Stimulated activated effector memory CD8-positive, alpha-beta T cell treated with anti-CD3 and anti-CD28 coated beads, Interleukin-12 subunit alpha, Interleukin-12 subunit beta, amount 100 ng/mL, for 72 hours (primary cell): ENCODE data around the gene CALY.

ENCODE experiments used
- ATAC-seq: fragments of 150-1000 bp; cut with Tn5 transposase; 2 replicates; pipeline ENCODE4 v1.10.0; 2021
- DNase-seq, 2 donors: peaks; one replicate each; pipeline ENCODE4 v3.0.0; 2021 to 2022; ENCODE audit warnings: low spot score in 2 of 2
- H3K27ac Mint-ChIP-seq: one replicate; pipeline ENCODE4 v1.8.0; 2022; ENCODE audit warnings: mild to moderate bottlenecking, mixed read lengths
- H3K36me3 Mint-ChIP-seq: one replicate; pipeline ENCODE4 v1.8.0; 2022; ENCODE audit warnings: mild to moderate bottlenecking, mixed read lengths
- H3K4me1 Mint-ChIP-seq: one replicate; pipeline ENCODE4 v1.8.0; 2022; ENCODE audit warnings: mixed read lengths
- H3K4me3 Mint-ChIP-seq: one replicate; pipeline ENCODE4 v1.8.0; 2022; ENCODE audit warnings: mild to moderate bottlenecking, mixed read lengths
- H3K9me3 Mint-ChIP-seq: one replicate; pipeline ENCODE4 v1.8.0; 2022; ENCODE audit warnings: mixed read lengths

Gene CALY

GRCh38 chr10:133316732-133317131, 20.0 kb downstream of the CALY start:
- Mint-ChIP-seq H3K36me3 (peaks cover 21% of the 10 kb centered on the region), H3K27ac (no peak overlapping the region), H3K4me1 (peaks cover 20% of the 10 kb centered on the region), H3K4me3 (no peak overlapping the region), H3K9me3 (no peaks in the 10 kb centered on the region)
- no peak for ATAC-seq
- DNase-seq, result no peak

- no peak overlapping the region for H3K27ac Mint-ChIP-seq
- ATAC-seq, result no peak
- DNase-seq, result no peak
- no peaks in the 10 kb centered on the region for H3K9me3 Mint-ChIP-seq
- H3K4me3 Mint-ChIP-seq, result no peak overlapping the region
- peaks cover 20% of the 10 kb centered on the region for H3K4me1 Mint-ChIP-seq
- peaks cover 26% of the 10 kb centered on the region for H3K36me3 Mint-ChIP-seq
Measured at GRCh38 chr10:133316266-133316665, 20.4 kb downstream of the CALY start.

- peaks cover 20% of the 10 kb centered on the region for H3K4me1 Mint-ChIP-seq
- H3K9me3 Mint-ChIP-seq, result no peaks in the 10 kb centered on the region
- H3K4me3 Mint-ChIP-seq, result no peak overlapping the region
- no peak for ATAC-seq
- H3K27ac Mint-ChIP-seq, result no peak overlapping the region
- no peak for DNase-seq
- H3K36me3 Mint-ChIP-seq, result peaks cover 30% of the 10 kb centered on the region
Measured at GRCh38 chr10:133315847-133316246, 20.8 kb downstream of the CALY start.

GRCh38 chr10:133314911-133315310, 21.8 kb downstream of the CALY start:
- Mint-ChIP-seq H3K9me3 (no peaks in the 10 kb centered on the region), H3K27ac (no peak overlapping the region), H3K4me3 (no peak overlapping the region), H3K36me3 (peaks cover 35% of the 10 kb centered on the region), H3K4me1 (peaks cover 20% of the 10 kb centered on the region)
- DNase-seq (no peak), ATAC-seq (no peak)

- H3K4me3 Mint-ChIP-seq, result no peak overlapping the region
- no peak for ATAC-seq
Measured at GRCh38 chr10:133313192-133313591, 23.5 kb downstream of the CALY start.

GRCh38 chr10:133312769-133313145, 23.9 kb downstream of the CALY start:
- no peaks in the 10 kb centered on the region for H3K9me3 Mint-ChIP-seq
- no peak overlapping the region for H3K4me3 Mint-ChIP-seq
- ATAC-seq (no peak), DNase-seq (no peak)
- peaks cover 16% of the 10 kb centered on the region for H3K4me1 Mint-ChIP-seq
- H3K36me3 Mint-ChIP-seq, result peaks cover 48% of the 10 kb centered on the region
- no peak overlapping the region for H3K27ac Mint-ChIP-seq

More at GRCh38 chr10:133313192-133313591, 23.5 kb downstream of the CALY start:
- Mint-ChIP-seq H3K36me3 (peaks cover 43% of the 10 kb centered on the region), H3K9me3 (no peaks in the 10 kb centered on the region), H3K4me1 (peaks cover 12% of the 10 kb centered on the region), H3K27ac (no peak overlapping the region)
- DNase-seq, result no peak

- Mint-ChIP-seq H3K9me3 (no peaks in the 10 kb centered on the region), H3K4me3 (no peak overlapping the region), H3K36me3 (peaks cover 52% of the 10 kb centered on the region), H3K4me1 (peaks cover 22% of the 10 kb centered on the region), H3K27ac (peak overlapping the region; percentile 45)
- DNase-seq (no peak), ATAC-seq (no peak)
Measured at GRCh38 chr10:133312016-133312768, 24.5 kb downstream of the CALY start.

GRCh38 chr10:133311570-133311969, 25.1 kb downstream of the CALY start:
- no peaks in the 10 kb centered on the region for H3K9me3 Mint-ChIP-seq
- no peak overlapping the region for H3K27ac Mint-ChIP-seq
- H3K4me1 Mint-ChIP-seq, result peaks cover 28% of the 10 kb centered on the region
- ATAC-seq (no peak), DNase-seq (no peak)
- no peak overlapping the region for H3K4me3 Mint-ChIP-seq
- peaks cover 52% of the 10 kb centered on the region for H3K36me3 Mint-ChIP-seq

GRCh38 chr10:133310789-133311188, 25.9 kb downstream of the CALY start:
- Mint-ChIP-seq H3K9me3 (no peaks in the 10 kb centered on the region), H3K27ac (no peak overlapping the region), H3K4me3 (no peak overlapping the region), H3K4me1 (peaks cover 30% of the 10 kb centered on the region), H3K36me3 (peaks cover 52% of the 10 kb centered on the region)
- DNase-seq (no peak), ATAC-seq (no peak)

GRCh38 chr10:133310399-133310755, 26.3 kb downstream of the CALY start:
- peaks cover 34% of the 10 kb centered on the region for H3K4me1 Mint-ChIP-seq
- ATAC-seq, result no peak
- peak overlapping the region; percentile 93 for H3K4me3 Mint-ChIP-seq
- no peak overlapping the region for H3K27ac Mint-ChIP-seq
- H3K36me3 Mint-ChIP-seq, result peaks cover 52% of the 10 kb centered on the region
- no peak for DNase-seq
- no peaks in the 10 kb centered on the region for H3K9me3 Mint-ChIP-seq

GRCh38 chr10:133309720-133310398, 26.8 kb downstream of the CALY start:
- Mint-ChIP-seq H3K36me3 (peaks cover 52% of the 10 kb centered on the region), H3K4me1 (peaks cover 39% of the 10 kb centered on the region), H3K27ac (no peak overlapping the region), H3K4me3 (peak overlapping the region; percentile 93), H3K9me3 (no peaks in the 10 kb centered on the region)
- DNase-seq (no peak), ATAC-seq (no peak)

- DNase-seq (peak; percentile 88 to 98), ATAC-seq (peak; percentile 82)
- H3K36me3 Mint-ChIP-seq, result peaks cover 46% of the 10 kb centered on the region
- H3K4me3 Mint-ChIP-seq, result peak overlapping the region; percentile 93
- no peaks in the 10 kb centered on the region for H3K9me3 Mint-ChIP-seq
- peaks cover 35% of the 10 kb centered on the region for H3K4me1 Mint-ChIP-seq
- peak overlapping the region; percentile 97 for H3K27ac Mint-ChIP-seq
Measured at GRCh38 chr10:133309100-133309719, 27.5 kb downstream of the CALY start.

GRCh38 chr10:133308421-133309099, 28.1 kb downstream of the CALY start, which contains the start of the genes TUBGCP2 and ZNF511:
TUBGCP2 (minus strand) TSS chr10:133308872; CDS start chr10:133302941, 5,931 bp downstream.
ZNF511 (plus strand) TSS chr10:133308914; CDS start chr10:133308944, 30 bp downstream.
- DNase-seq (peak; percentile 88 to 96), ATAC-seq (peak; percentile 90)
- H3K4me3 Mint-ChIP-seq, result peak within 1 kb of the TSS; percentile 93
- H3K4me1 Mint-ChIP-seq, result peaks cover 31% of the 10 kb centered on the region
- H3K27ac Mint-ChIP-seq, result peak within 1 kb of the TSS; percentile 97
- no peaks in the 10 kb centered on the region for H3K9me3 Mint-ChIP-seq
- peaks cover 45% of the 10 kb centered on the region for H3K36me3 Mint-ChIP-seq

- Mint-ChIP-seq H3K4me3 (peak overlapping the region; percentile 93), H3K27ac (peak overlapping the region; percentile 97), H3K36me3 (peaks cover 43% of the 10 kb centered on the region), H3K9me3 (no peaks in the 10 kb centered on the region), H3K4me1 (peaks cover 31% of the 10 kb centered on the region)
- ATAC-seq, result peak; percentile 66
- peak; percentile 68 to 87 for DNase-seq
Measured at GRCh38 chr10:133307776-133308420, 28.8 kb downstream of the CALY start.
